SK-N-SH (cell line): Measurements from ENCODE around the gene POLA1. TPM values are rescaled to one million over a fixed set of nuclear protein-coding genes. Genes with fewer than 3 reads are reported as not detected.

Experiments used
- CTCF ChIA-PET: fragments of 300-600, 350-600 bp; formaldehyde crosslinking; extraction: SDS; loops from one replicate; lab custom pipeline; 2021; lab: Yijun Ruan, JAX
- POLR2A ChIA-PET: fragments of 350-600 bp; sonication (Branson Sonifier 250); formaldehyde crosslinking; extraction: SDS; loops from one replicate; lab custom pipeline; 2020; ENCODE audit warnings: antibody characterized with exemption, inconsistent platforms; lab: Yijun Ruan, JAX
- DNase-seq: peaks from one replicate; pipeline ENCODE4 v3.0.0; 2012
- H2AFZ ChIP-seq: fragments of 200-600 bp; sonication (generic); 2 replicates; pipeline ENCODE4 v1.8.1; 2016; ENCODE audit warnings: antibody characterized with exemption, mild to moderate bottlenecking, low read depth
- H3F3A ChIP-seq: fragments of 200-600 bp; sonication (generic); replicated peaks from 2 replicates; pipeline ENCODE3; 2016; ENCODE audit warnings: antibody characterized with exemption, mild to moderate bottlenecking; ENCODE audit not compliant: insufficient read depth
- H3K27ac ChIP-seq, 2 experiments: fragments of 200-500 bp in 1 of 2; fragments of 200-600 bp in 1 of 2; sonication (Bioruptor generic) in 1 of 2; sonication (generic), shearing (Covaris generic) in 1 of 2; 2 replicates each; pipeline versions ENCODE4 v1.5.1 to v1.6.1; 2014 to 2016; ENCODE audit warnings: low read depth in 2 of 2, inconsistent platforms in 1 of 2, low read length in 1 of 2, mild to moderate bottlenecking in 1 of 2, mixed read lengths in 1 of 2
- H3K27me3 ChIP-seq: fragments of 200-600 bp; sonication (generic), shearing (Covaris generic); 2 replicates; pipeline ENCODE4 v1.6.1; 2016; ENCODE audit warnings: mixed run types; ENCODE audit not compliant: insufficient read depth
- H3K36me3 ChIP-seq, 2 experiments: fragments of 200-500 bp in 1 of 2; fragments of 200-600 bp in 1 of 2; sonication (Bioruptor generic) in 1 of 2; sonication (generic) in 1 of 2; replicated peaks in 1 of 2; 2 replicates each; pipeline versions ENCODE3 to v1.5.1; 2014 to 2016; ENCODE audit warnings: low read length in 1 of 2, mild to moderate bottlenecking in 1 of 2; ENCODE audit not compliant: insufficient read depth in 2 of 2, control insufficient read depth in 1 of 2
- H3K4me1 ChIP-seq, 2 experiments: fragments of 200-500 bp in 1 of 2; fragments of 200-600 bp in 1 of 2; sonication (Bioruptor generic) in 1 of 2; sonication (generic), shearing (Covaris generic) in 1 of 2; 2 replicates each; pipeline versions ENCODE4 v1.5.1 to v1.6.1; 2014 to 2016; ENCODE audit warnings: low read depth in 1 of 2, low read length in 1 of 2, mixed run types in 1 of 2; ENCODE audit not compliant: insufficient read depth in 2 of 2, control insufficient read depth in 1 of 2
- H3K4me2 ChIP-seq: fragments of 200-600 bp; sonication (generic), shearing (Covaris generic); 2 replicates; pipeline ENCODE4 v1.6.1; 2017; ENCODE audit warnings: mixed run types
- H3K4me3 ChIP-seq, 2 experiments: fragments of 200-500 bp in 1 of 2; fragments of 200-600 bp in 1 of 2; sonication (Bioruptor generic) in 1 of 2; sonication (generic), shearing (Covaris generic) in 1 of 2; 2 replicates each; pipeline versions ENCODE4 v1.5.1 to v1.8.1; 2014 to 2016; ENCODE audit warnings: low read depth in 2 of 2, inconsistent platforms in 1 of 2, low read length in 1 of 2, mild to moderate bottlenecking in 1 of 2, mixed read lengths in 1 of 2, moderate library complexity in 1 of 2
- H3K79me2 ChIP-seq: fragments of 200-600 bp; sonication (generic); 2 replicates; pipeline ENCODE4 v1.8.1; 2017; ENCODE audit warnings: mild to moderate bottlenecking; ENCODE audit not compliant: insufficient read depth
- H3K9ac ChIP-seq: fragments of 200-600 bp; sonication (generic); 2 replicates; pipeline ENCODE4 v1.6.1; 2017; ENCODE audit warnings: mixed run types
- H3K9me2 ChIP-seq: fragments of 200-600 bp; sonication (generic); 2 replicates; pipeline ENCODE4 v1.6.1; 2017; ENCODE audit warnings: mixed run types
- H3K9me3 ChIP-seq: fragments of 200-600 bp; sonication (generic); 2 replicates; pipeline ENCODE4 v1.6.1; 2017; ENCODE audit warnings: mixed run types, mild to moderate bottlenecking, moderate library complexity
- H4K20me1 ChIP-seq: fragments of 200-600 bp; sonication (generic); 2 replicates; pipeline ENCODE4 v1.6.1; 2017; ENCODE audit warnings: mild to moderate bottlenecking, mixed run types; ENCODE audit not compliant: insufficient read depth
- CHD2 ChIP-seq: fragments of 150-350 bp; IDR thresholded peaks from 2 replicates; pipeline ENCODE4 v1.6.1; 2018; ENCODE audit warnings: low read length; ENCODE audit not compliant: partially characterized antibody
- ELF1 ChIP-seq: IDR thresholded peaks from 2 replicates; pipeline ENCODE4 v1.4.0; 2012
- EZH2phosphoT487 ChIP-seq: fragments of 200-600 bp; sonication (generic); IDR thresholded peaks from 2 replicates; pipeline ENCODE4 v1.6.1; 2017; ENCODE audit warnings: low read depth, mixed run types, mild to moderate bottlenecking, antibody characterized with exemption, moderate library complexity, borderline replicate concordance
- GATA2 ChIP-seq: sonication (generic); formaldehyde crosslinking; IDR thresholded peaks from 2 replicates; pipeline ENCODE4 v1.5.0; 2020; ENCODE audit warnings: mild to moderate bottlenecking, missing genetic modification reagents
- JUND ChIP-seq: IDR thresholded peaks from 2 replicates; pipeline ENCODE4 v1.4.0; 2012
- MAX ChIP-seq: IDR thresholded peaks from 2 replicates; pipeline ENCODE4 v1.4.0; 2012; ENCODE audit warnings: low read depth
- MXI1 ChIP-seq: IDR thresholded peaks from 2 replicates; pipeline ENCODE4 v1.6.1; 2012; ENCODE audit warnings: mild to moderate bottlenecking, low read depth, low read length, improper control_type of control experiment
- NFIC ChIP-seq: IDR thresholded peaks from 2 replicates; pipeline ENCODE4 v1.4.0; 2012; ENCODE audit warnings: borderline replicate concordance
- PBX3 ChIP-seq: IDR thresholded peaks from 2 replicates; pipeline ENCODE4; 2012
- POLR2AphosphoS5 ChIP-seq: IDR thresholded peaks from 2 replicates; pipeline ENCODE4 v1.6.1; 2012; ENCODE audit warnings: low read depth, low read length
- RCOR1 ChIP-seq: fragments of 150-350 bp; IDR thresholded peaks from 2 replicates; pipeline ENCODE4 v1.6.1; 2017; ENCODE audit warnings: antibody characterized with exemption, low read length
- REST ChIP-seq: IDR thresholded peaks from 2 replicates; pipeline ENCODE4 v1.6.1; 2012; ENCODE audit warnings: mild to moderate bottlenecking, low read depth, low read length, moderate library complexity
- RFX5 ChIP-seq: IDR thresholded peaks from 2 replicates; pipeline ENCODE4 v1.6.1; 2012; ENCODE audit warnings: mild to moderate bottlenecking, improper control_type of control experiment, low read length
- SIN3A ChIP-seq: IDR thresholded peaks from 2 replicates; pipeline ENCODE4 v1.6.1; 2012; ENCODE audit warnings: low read depth, mild to moderate bottlenecking, low read length, moderate library complexity, borderline replicate concordance
- TAF1 ChIP-seq: IDR thresholded peaks from 2 replicates; pipeline ENCODE4 v1.6.1; 2012; ENCODE audit warnings: low read depth, mild to moderate bottlenecking, low read length, moderate library complexity, borderline replicate concordance
- TCF12 ChIP-seq: IDR thresholded peaks from 2 replicates; pipeline ENCODE4 v1.4.0; 2012
- TEAD4 ChIP-seq: IDR thresholded peaks from 2 replicates; pipeline ENCODE4 v1.4.0; 2012; ENCODE audit warnings: mild to moderate bottlenecking, borderline replicate concordance; ENCODE audit not compliant: insufficient read depth
- YY1 ChIP-seq: IDR thresholded peaks from 2 replicates; pipeline ENCODE4 v1.4.0; 2012; ENCODE audit warnings: low read depth, mild to moderate bottlenecking
- ZBTB33 ChIP-seq: IDR thresholded peaks from 2 replicates; pipeline ENCODE4 v1.4.0; 2012; ENCODE audit warnings: low read depth, borderline replicate concordance
- WGBS: methylation state at CpG from one replicate; pipeline ENCODE4 v1.1.6; 2017; ENCODE audit warnings: low lambda C conversion rate; 5-methylcytosine and 5-hydroxymethylcytosine counted together
- polyA plus RNA-seq, 3 experiments: library from polyadenylated mRNA; depleted of rRNA; stranded (reverse); fragments of >200 nt; gene quantifications; 2 replicates each; pipeline ENCODE4 v1.2.3, GENCODE V29; 2012

Gene POLA1
- polyA plus RNA-seq, 1 of the 3 experiments (the other 2 are of a cell fraction): 2.8 TPM

- no peaks in the 10 kb centered on the region for H3K9me2 ChIP-seq
- no peaks in the 10 kb centered on the region; a peak in 1 of 4 replicates for H3K4me1 ChIP-seq
- no peak overlapping the region for H3K9ac ChIP-seq
- no peak overlapping the region for H3K27ac ChIP-seq
- H3K4me2 ChIP-seq: no peak overlapping the region
- H3K36me3 ChIP-seq: peaks cover 0 to 8% of the 10 kb centered on the region in 2 experiments
- no peak for TF ChIP-seq NFIC
- TF ChIP-seq TAF1: no peak
- TF ChIP-seq MAX: no peak
- TF ChIP-seq RFX5: no peak
- TF ChIP-seq, all 33 proteins: peak for 0
- no peak for DNase-seq
- Histone ChIP-seq H3K27me3 (no peaks in the 10 kb centered on the region), H3K4me3 (no peak overlapping the region), H3K9me3 (no peaks in the 10 kb centered on the region), H3K79me2 (no peaks in the 10 kb centered on the region), H3F3A (no peaks in the 10 kb centered on the region), H2AFZ (no peak overlapping the region), H4K20me1 (no peaks in the 10 kb centered on the region)
- ChIA-PET CTCF (no interaction called here), POLR2A (no interaction called here)
- 13% methylated on average over 3 of the region's 3 CpGs for WGBS
Measured at GRCh38 chrX:24720036-24720435, 26.3 kb downstream of the POLA1 start.

- DNase-seq: no peak
- no peak overlapping the region for H3K4me3 ChIP-seq
- no peaks in the 10 kb centered on the region; the same call in 1 of the 2 replicates for H3K27me3 ChIP-seq
- no peaks in the 10 kb centered on the region for H3K9me3 ChIP-seq
- TF ChIP-seq SIN3A (no peak), RFX5 (no peak), ZBTB33 (no peak), RCOR1 (no peak), ELF1 (no peak), MXI1 (no peak), YY1 (no peak), JUND (no peak), TAF1 (no peak), TCF12 (no peak), EZH2phosphoT487 (no peak), POLR2AphosphoS5 (no peak), REST (no peak), CHD2 (no peak), PBX3 (no peak), TEAD4 (no peak), GATA2 (no peak)
- H3K4me1 ChIP-seq: no peaks in the 10 kb centered on the region
- 40% methylated on average over 3 of the region's 3 CpGs for WGBS
- POLR2A ChIA-PET: no interaction called here
- no peaks in the 10 kb centered on the region for H3K79me2 ChIP-seq
- CTCF ChIA-PET: no interaction called here
- H3F3A ChIP-seq: no peaks in the 10 kb centered on the region
- no peaks in the 10 kb centered on the region for H3K9me2 ChIP-seq
- H3K27ac ChIP-seq: no peak overlapping the region
- no peak overlapping the region for H2AFZ ChIP-seq
- H4K20me1 ChIP-seq: no peaks in the 10 kb centered on the region
- no peak overlapping the region for H3K9ac ChIP-seq
- H3K36me3 ChIP-seq: peaks cover 5 to 10% of the 10 kb centered on the region in 2 experiments
- no peak overlapping the region for H3K4me2 ChIP-seq
Measured at GRCh38 chrX:24728530-24728929, 34.8 kb downstream of the POLA1 start.
